ENCODE results near the gene SLC37A3. TPM values are rescaled to one million over a fixed set of nuclear protein-coding genes. Genes with fewer than 3 reads are reported as not detected.

SLC37A3 gene
- total and polyA plus RNA-seq, 2 donors (not counting 3 experiments of a cell fraction or from before 2014, with no cell fraction given) = 32.7 to 59.7 TPM

DNA sequence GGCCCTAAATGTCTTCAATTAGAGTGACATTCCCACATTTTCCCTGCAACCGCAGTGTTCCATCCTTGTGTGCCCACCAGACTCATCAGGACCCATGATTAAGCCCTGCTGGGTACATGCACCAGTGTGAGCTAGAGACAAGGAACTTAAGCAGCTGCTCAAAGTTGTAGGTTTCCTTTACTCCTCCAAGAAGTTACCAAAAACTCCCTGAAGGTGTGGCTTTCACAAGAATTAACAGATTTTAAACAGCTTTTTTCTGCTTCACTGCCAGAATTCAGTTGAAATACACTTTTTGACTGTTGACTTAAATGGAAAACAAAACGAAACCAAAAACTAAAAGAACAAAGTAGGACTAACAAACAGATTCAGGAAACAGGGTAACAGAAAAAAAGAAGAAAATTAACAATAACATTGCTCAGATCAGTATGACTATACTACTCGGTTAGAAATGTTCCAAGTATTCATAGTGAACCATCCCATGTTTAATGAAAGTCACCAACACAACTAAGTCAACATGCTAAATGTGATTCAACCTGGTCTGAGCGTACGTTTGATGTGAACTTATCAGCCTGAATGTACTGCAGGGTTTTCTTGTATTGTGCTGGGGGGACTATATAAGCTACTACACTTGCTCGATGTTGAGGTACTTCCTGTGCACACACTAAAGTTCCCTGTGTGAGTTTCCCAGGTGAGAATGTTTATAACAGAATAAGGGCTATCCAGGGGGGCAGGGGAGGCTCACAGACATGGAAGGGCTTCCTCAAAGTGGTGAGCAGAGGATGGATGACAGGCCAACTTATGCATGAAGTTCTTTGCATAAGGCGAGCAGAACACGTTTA, 22.2 kb downstream of the SLC37A3 start:
- dilution Hi-C loops (cut with MboI; ENCODE audit: extremely low pct_ligation_motif_present, low sequenced_read_pairs) = no loop called here
- peaks cover 0 to 8% of the 10 kb centered on the region in 2 experiments for H3K36me3 ChIP-seq (ENCODE audit: control insufficient read depth in 2 of 2, extremely low read depth in 1 of 2, insufficient read depth in 2 of 2, low read length in 2 of 2)
- POLR2A ChIA-PET = no interaction called here
- intact Hi-C loops (cut with micrococcal nuclease) = no loop called here
- DNase-seq (ENCODE audit: low read depth, low spot score) (no peak), FAIRE-seq (no peak)
- H3K9ac ChIP-seq (replicated peaks; ENCODE audit: extremely low read depth, insufficient read depth, low read length) = no peak overlapping the region
- CTCF ChIA-PET = interaction anchor here (1.1 kb wide), 1 partner anchor 9 kb away, joined by 3 read pairs; no protein-coding TSS in a partner anchor
- no peak overlapping the region for H3K4me3 ChIP-seq (replicated peaks in 1 of 3; ENCODE audit: insufficient read depth in 1 of 3, low read depth in 1 of 3, low read length in 3 of 3)
- H3K4me1 ChIP-seq (ENCODE audit: control insufficient read depth, extremely low read depth, insufficient read depth, low read length) = no peaks in the 10 kb centered on the region
- no TSS peak for BruUV-seq (replicated peaks)
- no peaks in the 10 kb centered on the region for H3K9me3 ChIP-seq (replicated peaks; ENCODE audit: control insufficient read depth, insufficient read depth, low read length)
- H3K4me2 ChIP-seq (ENCODE audit: insufficient read depth, low read length) = no peak overlapping the region
- H3K79me2 ChIP-seq (ENCODE audit: control insufficient read depth, insufficient read depth, low read length) = no peaks in the 10 kb centered on the region
- H3K9me1 ChIP-seq (replicated peaks; ENCODE audit: control insufficient read depth, extremely low read depth, insufficient read depth, low read length) = no peaks in the 10 kb centered on the region
- no peak overlapping the region for H3K27ac ChIP-seq (ENCODE audit: insufficient read depth, low read depth, low read length)
- TF ChIP-seq POLR2A (IDR thresholded peaks at IDR 0.05; ENCODE audit: low read depth, low read length) (no peak), JUN (IDR thresholded peaks at IDR 0.05; ENCODE audit: borderline replicate concordance, insufficient read depth, insufficient read length, low read depth) (no peak), POLR2AphosphoS5 (IDR thresholded peaks at IDR 0.05; ENCODE audit: insufficient read depth, low read depth, low read length) (no peak), CTCF (IDR thresholded peaks at IDR 0.05; ENCODE audit: extremely low read depth in 1 of 2, insufficient read depth in 1 of 2, low read depth in 1 of 2, low read length in 2 of 2) (no peak), FOS (IDR thresholded peaks at IDR 0.05; ENCODE audit: borderline replicate concordance, insufficient read depth, low read length) (no peak), GATA2 (IDR thresholded peaks at IDR 0.05; ENCODE audit: insufficient read depth, insufficient read length, low read depth, low read length) (no peak), MYC (IDR thresholded peaks at IDR 0.05; ENCODE audit: low read depth, low read length) (no peak), EZH2 (IDR thresholded peaks at IDR 0.05; ENCODE audit: borderline replicate concordance, low read depth, low read length, severe bottlenecking) (no peak)
- TF ChIP-seq, protein P1, sequence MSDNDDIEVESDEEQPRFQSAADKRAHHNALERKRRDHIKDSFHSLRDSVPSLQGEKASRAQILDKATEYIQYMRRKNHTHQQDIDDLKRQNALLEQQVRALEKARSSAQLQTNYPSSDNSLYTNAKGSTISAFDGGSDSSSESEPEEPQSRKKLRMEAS (IDR thresholded peaks at IDR 0.05; ENCODE audit: insufficient read depth, insufficient read length) = no peak
- no peak overlapping the region for H2AFZ ChIP-seq (ENCODE audit: low read depth, low read length)
- H4K20me1 ChIP-seq (replicated peaks; ENCODE audit: control insufficient read depth, extremely low read depth, insufficient read depth, low read length) = no peaks in the 10 kb centered on the region
- H3K27me3 ChIP-seq (ENCODE audit: control insufficient read depth in 2 of 2, insufficient read depth in 2 of 2, low read length in 2 of 2) = no peaks in the 10 kb centered on the region
